ENCODE data around the gene ZNF618. TPM values are rescaled to one million over a fixed set of nuclear protein-coding genes. Genes with fewer than 3 reads are reported as not detected.

Gene ZNF618
- total RNA-seq, 1 donor = 13.6 TPM

GRCh38 chr9:113879911-113880310, 3.8 kb downstream of the ZNF618 start:
- no peak for TF ChIP-seq CTCF (IDR thresholded peaks at IDR 0.05; ENCODE audit: insufficient read depth, low read length)
- H3K4me3 ChIP-seq (ENCODE audit: low read depth, low read length) = peak overlapping the region; percentile 44
- DNase-seq (ENCODE audit: low read depth) = peak; percentile 91

GRCh38 chr9:113882181-113882580, 6.1 kb downstream of the ZNF618 start:
- no peak overlapping the region for H3K4me3 ChIP-seq (ENCODE audit: low read depth, low read length)
- no peak for DNase-seq (ENCODE audit: low read depth)
- no peak for TF ChIP-seq CTCF (IDR thresholded peaks at IDR 0.05; ENCODE audit: insufficient read depth, low read length)

GRCh38 chr9:113882636-113883164, 6.6 kb downstream of the ZNF618 start:
- DNase-seq (ENCODE audit: low read depth) = peak; percentile 26
- TF ChIP-seq CTCF (IDR thresholded peaks at IDR 0.05; ENCODE audit: insufficient read depth, low read length) = no peak
- no peak overlapping the region for H3K4me3 ChIP-seq (ENCODE audit: low read depth, low read length)

GRCh38 chr9:113885183-113886025, 9.3 kb downstream of the ZNF618 start:
- H3K4me3 ChIP-seq (ENCODE audit: low read depth, low read length) = peak overlapping the region; percentile 56
- DNase-seq (ENCODE audit: low read depth) = no peak
- TF ChIP-seq CTCF (IDR thresholded peaks at IDR 0.05; ENCODE audit: insufficient read depth, low read length) = no peak

GRCh38 chr9:113886026-113886369, 9.9 kb downstream of the ZNF618 start:
- DNase-seq (ENCODE audit: low read depth) = peak; percentile 56
- peak overlapping the region; percentile 56 for H3K4me3 ChIP-seq (ENCODE audit: low read depth, low read length)
- no peak for TF ChIP-seq CTCF (IDR thresholded peaks at IDR 0.05; ENCODE audit: insufficient read depth, low read length)

GRCh38 chr9:113886466-113886865, 10.4 kb downstream of the ZNF618 start:
- no peak for TF ChIP-seq CTCF (IDR thresholded peaks at IDR 0.05; ENCODE audit: insufficient read depth, low read length)
- peak overlapping the region; percentile 56 for H3K4me3 ChIP-seq (ENCODE audit: low read depth, low read length)
- peak; percentile 30 for DNase-seq (ENCODE audit: low read depth)

All from fibroblast of the aortic adventitia (primary cell).